HL-60 (cell line): Measurements from ENCODE around the gene AIPL1.

Experiments
- GABPA ChIP-seq: IDR thresholded peaks from 2 replicates; pipeline ENCODE4 v1.6.1; 2012; ENCODE audit warnings: low read depth
- POLR2AphosphoS5 ChIP-seq: IDR thresholded peaks from 2 replicates; pipeline ENCODE4 v1.6.1; 2012; ENCODE audit warnings: low read depth
- SPI1 ChIP-seq: IDR thresholded peaks from 2 replicates; pipeline ENCODE4 v1.6.1; 2012; ENCODE audit warnings: low read depth, mild to moderate bottlenecking, borderline replicate concordance
- TF ChIP-seq, protein P1 (sequence below): IDR thresholded peaks from one replicate; pipeline ENCODE4 v1.5.1; 2011; ENCODE audit warnings: low read length, control low read depth, inconsistent platforms; ENCODE audit not compliant: insufficient read depth
- TF ChIP-seq, protein P2 (sequence below): IDR thresholded peaks from 2 replicates; pipeline ENCODE4 v1.6.1; 2012; ENCODE audit warnings: low read depth; ENCODE audit not compliant: insufficient replicate concordance

DNA sequence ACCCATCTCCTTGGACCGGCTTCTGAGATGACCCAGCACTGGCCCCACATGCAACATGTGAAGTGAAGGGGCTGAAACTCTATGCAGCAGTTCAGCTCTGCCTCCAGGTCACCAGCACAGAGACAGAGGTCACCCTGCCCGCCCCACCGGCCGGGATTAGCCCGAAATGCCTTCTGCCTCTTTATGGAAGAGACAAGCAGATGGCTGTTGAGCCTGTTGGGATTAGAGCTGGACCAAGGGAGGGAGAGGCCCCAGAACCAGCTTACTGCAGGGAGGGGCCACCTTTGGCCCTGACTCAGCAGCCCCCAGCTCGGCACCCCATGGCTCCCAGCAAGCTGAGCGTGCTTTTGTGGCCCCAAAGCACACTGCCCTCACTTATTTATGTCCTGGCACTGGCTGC, 5.7 kb downstream of the AIPL1 start:
- TF ChIP-seq, protein P1, sequence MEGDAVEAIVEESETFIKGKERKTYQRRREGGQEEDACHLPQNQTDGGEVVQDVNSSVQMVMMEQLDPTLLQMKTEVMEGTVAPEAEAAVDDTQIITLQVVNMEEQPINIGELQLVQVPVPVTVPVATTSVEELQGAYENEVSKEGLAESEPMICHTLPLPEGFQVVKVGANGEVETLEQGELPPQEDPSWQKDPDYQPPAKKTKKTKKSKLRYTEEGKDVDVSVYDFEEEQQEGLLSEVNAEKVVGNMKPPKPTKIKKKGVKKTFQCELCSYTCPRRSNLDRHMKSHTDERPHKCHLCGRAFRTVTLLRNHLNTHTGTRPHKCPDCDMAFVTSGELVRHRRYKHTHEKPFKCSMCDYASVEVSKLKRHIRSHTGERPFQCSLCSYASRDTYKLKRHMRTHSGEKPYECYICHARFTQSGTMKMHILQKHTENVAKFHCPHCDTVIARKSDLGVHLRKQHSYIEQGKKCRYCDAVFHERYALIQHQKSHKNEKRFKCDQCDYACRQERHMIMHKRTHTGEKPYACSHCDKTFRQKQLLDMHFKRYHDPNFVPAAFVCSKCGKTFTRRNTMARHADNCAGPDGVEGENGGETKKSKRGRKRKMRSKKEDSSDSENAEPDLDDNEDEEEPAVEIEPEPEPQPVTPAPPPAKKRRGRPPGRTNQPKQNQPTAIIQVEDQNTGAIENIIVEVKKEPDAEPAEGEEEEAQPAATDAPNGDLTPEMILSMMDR = no peak
- TF ChIP-seq, protein P2, sequence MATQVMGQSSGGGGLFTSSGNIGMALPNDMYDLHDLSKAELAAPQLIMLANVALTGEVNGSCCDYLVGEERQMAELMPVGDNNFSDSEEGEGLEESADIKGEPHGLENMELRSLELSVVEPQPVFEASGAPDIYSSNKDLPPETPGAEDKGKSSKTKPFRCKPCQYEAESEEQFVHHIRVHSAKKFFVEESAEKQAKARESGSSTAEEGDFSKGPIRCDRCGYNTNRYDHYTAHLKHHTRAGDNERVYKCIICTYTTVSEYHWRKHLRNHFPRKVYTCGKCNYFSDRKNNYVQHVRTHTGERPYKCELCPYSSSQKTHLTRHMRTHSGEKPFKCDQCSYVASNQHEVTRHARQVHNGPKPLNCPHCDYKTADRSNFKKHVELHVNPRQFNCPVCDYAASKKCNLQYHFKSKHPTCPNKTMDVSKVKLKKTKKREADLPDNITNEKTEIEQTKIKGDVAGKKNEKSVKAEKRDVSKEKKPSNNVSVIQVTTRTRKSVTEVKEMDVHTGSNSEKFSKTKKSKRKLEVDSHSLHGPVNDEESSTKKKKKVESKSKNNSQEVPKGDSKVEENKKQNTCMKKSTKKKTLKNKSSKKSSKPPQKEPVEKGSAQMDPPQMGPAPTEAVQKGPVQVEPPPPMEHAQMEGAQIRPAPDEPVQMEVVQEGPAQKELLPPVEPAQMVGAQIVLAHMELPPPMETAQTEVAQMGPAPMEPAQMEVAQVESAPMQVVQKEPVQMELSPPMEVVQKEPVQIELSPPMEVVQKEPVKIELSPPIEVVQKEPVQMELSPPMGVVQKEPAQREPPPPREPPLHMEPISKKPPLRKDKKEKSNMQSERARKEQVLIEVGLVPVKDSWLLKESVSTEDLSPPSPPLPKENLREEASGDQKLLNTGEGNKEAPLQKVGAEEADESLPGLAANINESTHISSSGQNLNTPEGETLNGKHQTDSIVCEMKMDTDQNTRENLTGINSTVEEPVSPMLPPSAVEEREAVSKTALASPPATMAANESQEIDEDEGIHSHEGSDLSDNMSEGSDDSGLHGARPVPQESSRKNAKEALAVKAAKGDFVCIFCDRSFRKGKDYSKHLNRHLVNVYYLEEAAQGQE = no peak
- TF ChIP-seq GABPA (no peak), POLR2AphosphoS5 (no peak), SPI1 (no peak)
